Adipose tissue (tissue), 3 donors: Measurements from ENCODE around the gene RAB1B. TPM values are rescaled to one million over a fixed set of nuclear protein-coding genes. Genes with fewer than 3 reads are reported as not detected.
A peak's percentile ranks its signal among the peaks of the same experiment; 100 is the strongest.
"Not testable (repeated sequence)": the region's sequence is repeated elsewhere in the genome, so short reads cannot be mapped to it uniquely, and the experiment has no call there.

Experiments used
- H3K27ac ChIP-seq: one replicate; pipeline ENCODE4 v1.5.1; 2013; ENCODE audit warnings: low read depth, low read length
- WGBS, 3 donors: extraction: QIAGEN DNeasy Blood & Tissue Kit; methylation state at CpG; one replicate each; pipeline ENCODE4 v1.1.7; 2013; 5-methylcytosine and 5-hydroxymethylcytosine counted together
- polyA plus RNA-seq, 3 donors: library from polyadenylated mRNA; stranded (reverse); fragments of 200-250 nt; gene quantifications; one replicate each; pipeline ENCODE4 v1.2.3, GENCODE V29; 2013
- donor health status: healthy with polysubstance abuse.
- donor health status: Bipolar disorder and iron deficiency.
- donor health status: healthy.

The RAB1B gene
- polyA plus RNA-seq, 3 donors: 70.3 to 188 (median 183) TPM

GRCh38 chr11:66290330-66290621, 21.8 kb downstream of the RAB1B start:
- 73 to 85% (median 75%) methylated on average over 2 of the region's 2 CpGs for WGBS, 3 donors
- no peak overlapping the region for H3K27ac ChIP-seq

- 12 to 17% (median 17%) methylated on average over 16 of the region's 16 CpGs for WGBS, 3 donors
- no peak overlapping the region for H3K27ac ChIP-seq
These were observed 22.9 kb downstream of the RAB1B start for GRCh38 chr11:66291303-66291705.

- no peak within 1 kb of the TSS for H3K27ac ChIP-seq
- WGBS, 3 donors: 1 to 2% (median 2%) methylated on average over 60 to 95 of the region's 95 CpGs
These were observed 23.5 kb downstream of the RAB1B start, which contains the start of gene TMEM151A for GRCh38 chr11:66291706-66292542. Gene TMEM151A, plus strand, starts transcription at chr11:66291894. Its CDS starts 120 bp downstream, at chr11:66292014.

- no peak overlapping the region for H3K27ac ChIP-seq
These were observed 24.3 kb downstream of the RAB1B start for GRCh38 chr11:66292543-66293332.

GRCh38 chr11:66293352-66293751, 24.9 kb downstream of the RAB1B start:
- no peak overlapping the region for H3K27ac ChIP-seq
- WGBS, 3 donors: 78 to 84% (median 80%) methylated on average over 4 of the region's 4 CpGs

More at GRCh38 chr11:66292543-66293332, 24.3 kb downstream of the RAB1B start:
- 49 to 51% (median 50%) methylated on average over 16 to 17 of the region's 17 CpGs for WGBS, 3 donors

- 76 to 83% (median 81%) methylated on average over 28 to 30 of the region's 30 CpGs for WGBS, 3 donors
These were observed 25.6 kb downstream of the RAB1B start for GRCh38 chr11:66293777-66294625.

GRCh38 chr11:66294626-66295620, 26.5 kb downstream of the RAB1B start:
- WGBS, 3 donors: 79 to 85% (median 80%) methylated on average over 105 to 123 of the region's 123 CpGs
- no peak overlapping the region for H3K27ac ChIP-seq

More at GRCh38 chr11:66293777-66294625, 25.6 kb downstream of the RAB1B start:
- no peak overlapping the region for H3K27ac ChIP-seq

- WGBS, 3 donors: 47 to 62% (median 53%) methylated on average over 8 of the region's 8 CpGs
- H3K27ac ChIP-seq: no peak overlapping the region
These were observed 29.2 kb downstream of the RAB1B start for GRCh38 chr11:66297610-66298009.

- no peak overlapping the region for H3K27ac ChIP-seq
- 58 to 74% (median 64%) methylated on average over 3 of the region's 3 CpGs for WGBS, 3 donors
These were observed 30.7 kb downstream of the RAB1B start for GRCh38 chr11:66299186-66299585.

- no peak overlapping the region for H3K27ac ChIP-seq
- 83 to 87% (median 85%) methylated on average over 12 of the region's 12 CpGs for WGBS, 3 donors
These were observed 34.2 kb downstream of the RAB1B start for GRCh38 chr11:66302656-66303055.

GRCh38 chr11:66309475-66309874, 41.0 kb downstream of the RAB1B start:
- H3K27ac ChIP-seq: no peak overlapping the region
- 41 to 73% (median 50%) methylated on average over 3 of the region's 3 CpGs for WGBS, 3 donors

- H3K27ac ChIP-seq: no peak overlapping the region
- WGBS, 3 donors: 69 to 82% (median 78%) methylated on average over 8 of the region's 8 CpGs
These were observed 41.9 kb downstream of the RAB1B start for GRCh38 chr11:66310324-66310723.

GRCh38 chr11:66310803-66311440, 42.5 kb downstream of the RAB1B start:
- WGBS, 3 donors: 85 to 88% (median 87%) methylated on average over 18 of the region's 18 CpGs
- H3K27ac ChIP-seq: not testable (repeated sequence)

GRCh38 chr11:66311470-66311964, 43.1 kb downstream of the RAB1B start:
- peak overlapping the region; percentile 21 for H3K27ac ChIP-seq
- 26 to 34% (median 28%) methylated on average over 26 of the region's 26 CpGs for WGBS, 3 donors

- 0 to 1% (median 1%) methylated on average over 44 of the region's 44 CpGs for WGBS, 3 donors
- peak overlapping the region; percentile 21 for H3K27ac ChIP-seq
These were observed 43.6 kb downstream of the RAB1B start for GRCh38 chr11:66311965-66312548.

GRCh38 chr11:66312549-66313320, 44.3 kb downstream of the RAB1B start:
- WGBS, 3 donors: 1 to 3% (median 3%) methylated on average over 49 to 52 of the region's 52 CpGs
- peak overlapping the region; percentile 78 for H3K27ac ChIP-seq
